ENCODE results near the gene TMEM123. TPM values are rescaled to one million over a fixed set of nuclear protein-coding genes. Genes with fewer than 3 reads are reported as not detected.

TMEM123 gene
- total RNA-seq, 2 experiments from 2014 or later = 211 to 217 TPM

DNA sequence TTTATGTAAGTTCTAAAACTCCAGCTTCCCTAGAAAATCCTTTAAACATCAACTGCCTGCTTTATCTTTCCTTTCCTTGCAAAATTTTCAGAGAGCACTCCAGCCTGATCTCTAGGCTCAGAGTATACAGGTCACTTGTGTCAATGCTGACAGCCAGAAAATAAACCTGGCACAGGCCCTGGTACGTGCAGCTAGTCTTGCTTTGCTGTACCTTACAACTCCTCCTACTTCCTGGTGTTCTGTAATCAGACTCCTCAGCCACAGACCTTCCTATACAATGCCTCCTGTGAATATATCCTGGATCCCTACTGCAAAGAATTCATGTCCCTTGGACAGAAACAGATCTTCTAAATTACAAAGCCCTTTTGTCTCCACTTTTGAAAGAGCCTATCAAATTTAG lies 24.2 kb upstream of the TMEM123 start:
- ChIA-PET POLR2A (interaction anchor here (1.0 to 1.4 kb wide), 2 partner anchors 23 to 25 kb away, joined by 3 to 5 read pairs; no protein-coding TSS in a partner anchor), CTCF (interaction anchor here (1.1 to 1.6 kb wide), 2 partner anchors 21 to 87 kb away, joined by 3 to 5 read pairs; no protein-coding TSS in a partner anchor)

- ChIA-PET POLR2A (interaction anchor here (1.4 kb wide), 1 partner anchor 24 kb away, joined by 5 read pairs; no protein-coding TSS in a partner anchor), CTCF (interaction anchor here (1.6 kb wide), 1 partner anchor 86 kb away, joined by 5 read pairs; no protein-coding TSS in a partner anchor)
Observed at GRCh38 chr11:102476069-102476468, 23.5 kb upstream of the TMEM123 start.

- ChIA-PET POLR2A (no interaction called here), CTCF (no interaction called here)
Observed at GRCh38 chr11:102473543-102473942, 21.0 kb upstream of the TMEM123 start.

DNA sequence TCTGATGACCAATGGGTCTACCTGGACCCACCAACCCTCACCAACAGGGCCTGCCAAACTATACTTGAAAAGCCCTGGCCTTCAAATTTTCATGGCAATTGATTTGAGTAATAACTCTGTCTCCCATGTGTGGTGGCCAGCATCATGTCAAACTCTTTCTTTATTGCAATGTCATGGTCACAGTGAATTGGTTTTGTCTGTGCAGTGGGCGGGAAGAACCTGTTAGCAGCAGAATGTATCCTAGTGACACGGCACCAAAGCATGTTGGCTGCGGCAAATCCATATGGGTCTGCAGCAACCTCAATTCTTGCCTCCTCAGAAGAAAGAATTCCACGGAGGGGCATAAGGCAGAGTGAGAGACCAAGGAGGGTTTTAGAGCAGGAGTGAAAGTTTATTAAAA lies 19.6 kb upstream of the TMEM123 start:
- ChIA-PET POLR2A (no interaction called here), CTCF (interaction anchor here (1.5 kb wide), 1 partner anchor 9 kb away, joined by 3 read pairs; no protein-coding TSS in a partner anchor)

GRCh38 chr11:102471474-102471873 lies 18.9 kb upstream of the TMEM123 start:
- POLR2A ChIA-PET = no interaction called here
- CTCF ChIA-PET = interaction anchor here (0.8 to 1.5 kb wide), 2 partner anchors 9 to 11 kb away, joined by 3 read pairs; no protein-coding TSS in a partner anchor

DNA sequence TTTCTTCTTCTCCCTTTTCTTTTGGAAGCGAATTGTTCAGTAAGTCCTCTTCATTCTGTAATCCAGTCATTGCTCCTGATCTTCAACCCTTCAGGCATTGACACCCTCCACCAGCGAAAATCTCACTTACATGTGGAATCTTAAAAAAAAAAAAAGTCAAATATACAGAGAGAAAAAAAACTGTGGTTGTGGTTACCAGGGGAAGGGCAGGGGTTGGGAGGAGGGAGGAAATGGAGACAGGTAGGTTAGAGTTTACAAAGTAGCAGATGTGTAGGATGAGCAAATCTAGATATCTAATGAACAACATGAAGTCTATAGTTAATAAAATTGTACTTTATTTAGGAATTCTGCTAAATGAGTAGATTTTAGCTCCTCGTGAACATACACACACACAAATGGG lies 17.7 kb upstream of the TMEM123 start:
- ChIA-PET POLR2A (no interaction called here), CTCF (no interaction called here)

GRCh38 chr11:102469196-102469821 lies 16.7 kb upstream of the TMEM123 start:
- CTCF ChIA-PET = no interaction called here
- POLR2A ChIA-PET = no interaction called here

DNA sequence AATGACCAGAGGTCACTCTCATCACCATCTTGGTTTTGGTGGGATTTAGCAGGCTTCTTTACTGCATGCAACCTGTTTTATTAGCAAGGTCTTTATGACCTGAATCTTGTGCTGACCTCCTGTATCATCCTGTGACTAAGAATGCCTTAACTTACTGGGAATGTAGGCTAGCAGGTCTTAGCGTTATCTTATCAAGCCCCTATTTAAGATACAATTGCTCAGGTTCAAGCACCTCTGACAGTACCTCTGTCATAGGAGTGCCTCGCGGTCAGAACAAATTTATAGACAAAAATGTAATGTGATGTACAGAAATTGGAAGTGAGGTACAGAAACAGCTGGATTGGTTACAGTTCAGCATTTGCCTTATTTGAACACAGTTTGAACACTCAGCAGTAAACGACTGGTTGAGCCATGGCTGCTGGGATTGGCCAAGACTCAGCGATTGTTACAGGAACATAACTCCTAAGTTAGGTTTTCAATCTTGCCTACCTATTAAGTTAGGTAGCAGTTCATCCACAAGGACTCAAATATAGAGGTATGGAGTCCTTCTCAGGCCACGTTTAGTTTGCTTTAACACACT lies 16.1 kb upstream of the TMEM123 start:
- POLR2A ChIA-PET = no interaction called here
- CTCF ChIA-PET = no interaction called here

- ChIA-PET CTCF (interaction anchor here (1.8 kb wide), 1 partner anchor 11 kb away, joined by 5 read pairs; no protein-coding TSS in a partner anchor), POLR2A (no interaction called here)
Observed at GRCh38 chr11:102467853-102468580, 15.5 kb upstream of the TMEM123 start.

DNA sequence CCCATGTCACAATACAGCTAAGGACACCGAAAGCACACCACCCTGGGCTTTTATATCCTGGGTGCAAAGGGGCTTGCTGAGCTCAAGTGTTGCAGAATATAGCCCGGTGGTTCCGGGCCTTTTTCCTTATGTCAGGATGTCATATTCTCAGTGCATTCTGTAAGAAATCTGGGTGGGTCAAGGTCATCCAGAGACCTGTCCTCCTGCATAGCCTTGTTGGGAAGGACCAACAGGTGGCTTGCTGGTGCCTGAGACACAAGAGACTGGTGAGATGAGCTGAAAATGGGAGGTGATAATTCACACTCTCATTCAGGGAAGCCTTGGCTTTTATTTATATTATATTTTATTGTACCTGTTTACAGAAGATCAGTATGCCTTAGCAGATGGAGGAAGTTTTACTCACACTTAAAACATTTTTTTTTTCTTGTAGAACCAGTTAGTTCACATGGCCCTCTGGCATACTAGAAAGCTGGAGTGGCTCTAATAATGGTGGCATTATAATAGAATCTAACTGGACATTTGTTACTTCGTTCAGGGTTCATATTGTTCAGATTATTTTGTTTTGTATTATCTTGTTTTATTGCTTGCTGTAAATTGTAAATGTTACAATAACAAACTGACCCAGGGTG lies 14.6 kb upstream of the TMEM123 start:
- ChIA-PET CTCF (interaction anchor here (1.8 kb wide), 2 partner anchors 12 to 76 kb away, joined by 5 read pairs; no protein-coding TSS in a partner anchor), POLR2A (no interaction called here)

DNA sequence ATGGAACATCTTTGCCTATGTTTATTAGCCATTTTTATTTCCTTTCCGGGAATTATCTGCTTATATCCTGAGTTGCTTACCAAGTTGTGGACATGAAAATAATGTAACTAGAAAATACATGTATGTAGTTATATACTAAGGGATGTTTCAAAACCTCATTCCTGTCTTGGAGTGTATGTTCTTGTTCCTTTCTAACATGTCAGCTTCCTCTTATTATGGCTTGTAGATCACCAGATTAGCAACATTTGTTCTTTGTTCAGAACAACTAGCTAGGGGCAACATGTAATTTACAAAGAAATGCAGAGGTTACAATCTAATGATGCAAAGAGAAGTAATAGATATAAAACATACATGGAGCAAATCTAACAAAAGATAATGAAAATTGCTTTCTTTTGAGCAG lies 13.1 kb upstream of the TMEM123 start:
- POLR2A ChIA-PET = no interaction called here
- CTCF ChIA-PET = interaction anchor here (1.8 kb wide), 1 partner anchor 75 kb away, joined by 5 read pairs; no protein-coding TSS in a partner anchor

GRCh38 chr11:102464859-102465500 lies 12.4 kb upstream of the TMEM123 start:
- CTCF ChIA-PET = no interaction called here
- POLR2A ChIA-PET = no interaction called here

GRCh38 chr11:102464037-102464436 lies 11.5 kb upstream of the TMEM123 start:
- ChIA-PET POLR2A (no interaction called here), CTCF (interaction anchor here (1.5 kb wide), 1 partner anchor 73 kb away, joined by 4 read pairs; no protein-coding TSS in a partner anchor)

GRCh38 chr11:102462610-102463009 lies 10.0 kb upstream of the TMEM123 start:
- POLR2A ChIA-PET = no interaction called here

DNA sequence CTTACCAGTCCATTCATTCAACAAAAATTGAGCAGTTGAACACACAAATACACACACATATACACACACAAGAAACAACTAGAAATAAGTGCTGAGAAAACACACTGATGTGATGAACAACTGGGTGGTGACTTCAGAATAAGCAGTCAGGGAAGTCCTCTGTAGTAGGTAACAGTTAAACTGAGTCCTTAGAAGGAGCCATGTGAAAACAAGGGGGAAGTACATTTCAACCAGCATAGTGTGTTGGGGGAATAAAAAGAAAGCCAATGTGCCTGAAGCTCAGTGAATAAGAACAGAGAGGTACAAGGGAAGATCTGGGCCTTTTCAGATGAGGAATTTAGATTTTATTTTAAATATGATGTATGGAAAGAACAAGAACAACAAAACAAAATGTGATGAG lies 6.8 kb upstream of the TMEM123 start:
- ChIA-PET POLR2A (no interaction called here), CTCF (no interaction called here)

More at GRCh38 chr11:102462610-102463009, 10.0 kb upstream of the TMEM123 start:
- CTCF ChIA-PET = interaction anchor here (1.6 kb wide), 1 partner anchor 16 kb away, joined by 3 read pairs; no protein-coding TSS in a partner anchor

DNA sequence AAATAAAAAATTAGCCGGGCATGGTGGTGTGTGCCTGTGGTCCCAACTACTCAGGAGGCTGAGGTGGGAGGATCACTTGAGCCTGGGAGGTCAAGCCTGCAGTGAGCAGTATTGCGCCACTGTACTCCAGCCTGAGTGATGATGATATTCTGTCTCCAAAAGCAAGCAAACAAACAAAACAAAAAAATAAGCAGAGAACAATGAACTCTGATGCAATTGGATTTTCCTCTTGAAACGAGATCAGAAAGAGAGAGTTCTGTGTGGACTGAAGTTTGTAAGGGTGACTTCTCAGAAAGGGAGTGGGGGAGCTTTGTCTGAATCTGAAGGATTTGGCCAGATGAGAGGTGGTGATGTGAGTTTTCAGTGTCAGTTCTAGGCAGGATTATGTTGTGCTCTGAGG lies 6.0 kb upstream of the TMEM123 start:
- POLR2A ChIA-PET = no interaction called here
- CTCF ChIA-PET = interaction anchor here (1.2 kb wide), 1 partner anchor 41 kb away, joined by 4 read pairs; no protein-coding TSS in a partner anchor

- POLR2A ChIA-PET = no interaction called here
- CTCF ChIA-PET = interaction anchor here (1.0 to 1.2 kb wide), 2 partner anchors 42 to 156 kb away, joined by 3 to 4 read pairs; no protein-coding TSS in a partner anchor
Observed at GRCh38 chr11:102457865-102458264, 5.3 kb upstream of the TMEM123 start.

DNA sequence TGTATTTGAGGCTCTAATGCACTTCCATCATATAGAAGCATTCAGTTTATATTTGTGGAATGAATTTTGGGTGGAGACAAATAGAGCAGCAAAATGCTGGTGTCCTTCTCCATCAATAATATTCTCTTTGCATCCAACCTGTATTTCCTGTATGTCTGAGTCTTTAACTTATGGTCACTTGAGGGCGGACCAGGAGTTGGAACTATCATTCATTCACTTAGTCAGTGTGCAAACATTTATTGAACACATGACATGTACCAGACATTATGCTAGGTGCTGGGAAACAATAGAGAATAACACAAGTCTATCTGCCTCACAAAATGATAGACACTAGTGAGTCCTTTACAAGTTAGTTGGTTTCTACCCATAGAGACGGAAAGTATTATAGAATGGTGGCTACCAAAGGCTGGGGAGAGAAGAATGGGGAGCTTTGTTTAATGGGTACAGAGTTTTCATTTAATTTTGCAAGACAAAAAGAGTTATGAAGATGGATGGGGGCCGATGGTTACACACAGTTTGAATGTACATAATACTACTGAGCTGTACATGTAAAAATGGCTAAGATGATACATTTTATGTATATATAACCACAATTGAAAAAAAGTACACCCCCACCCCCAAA lies 4.6 kb upstream of the TMEM123 start:
- ChIA-PET POLR2A (no interaction called here), CTCF (interaction anchor here (1.0 to 1.2 kb wide), 2 partner anchors 42 to 156 kb away, joined by 3 to 4 read pairs; no protein-coding TSS in a partner anchor)

GRCh38 chr11:102456381-102456780 lies 3.8 kb upstream of the TMEM123 start:
- ChIA-PET CTCF (no interaction called here), POLR2A (no interaction called here)
